K562 (cell line): ENCODE measurements around the gene ZMPSTE24.

Source experiments
- ATF3 ChIP-seq, 2 experiments: fragments of 450-650 bp in 1 of 2; sonication (generic) in 1 of 2; formaldehyde crosslinking in 1 of 2; IDR thresholded peaks in 1 of 2; conservative IDR thresholded peaks in 1 of 2; 2 replicates each; pipeline versions ENCODE4 v1.6.1 to v1.8.1; 2016 to 2023; ENCODE audit warnings: mild to moderate bottlenecking in 2 of 2, moderate library complexity in 2 of 2, inconsistent platforms in 1 of 2, missing genetic modification reagents in 1 of 2
- EZH2 ChIP-seq: IDR thresholded peaks from 2 replicates; pipeline ENCODE4 v1.6.1; 2012; ENCODE audit warnings: low read depth, mild to moderate bottlenecking, inconsistent platforms, low read length, borderline replicate concordance
- HIVEP1 ChIP-seq: fragments of 250-450 bp; sonication (Bioruptor Pico); IDR thresholded peaks from 2 replicates; pipeline ENCODE4 v1.4.0; 2020; ENCODE audit warnings: mild to moderate bottlenecking
- NR2C2 ChIP-seq, 2 experiments: fragments of 200-800 bp in 1 of 2; sonication (Bioruptor generic) in 1 of 2; sonication (generic) in 1 of 2; formaldehyde crosslinking in 1 of 2; IDR thresholded peaks; 2 replicates each; pipeline versions ENCODE4 v1.6.1 to v1.8.0; 2016 to 2022; ENCODE audit warnings: mild to moderate bottlenecking in 1 of 2, missing compliant biosample characterization in 1 of 2, missing genetic modification characterization in 1 of 2, missing genetic modification reagents in 1 of 2
- POLR2AphosphoS5 ChIP-seq: IDR thresholded peaks from 2 replicates; pipeline ENCODE4 v1.6.1; 2011; ENCODE audit warnings: mild to moderate bottlenecking, low read depth, low read length, moderate library complexity; ENCODE audit not compliant: control insufficient read depth, insufficient read depth
- RAD21 ChIP-seq, 2 experiments: fragments of 250-450 bp in 1 of 2; fragments of 450-650 bp in 1 of 2; sonication (Bioruptor Pico) in 1 of 2; formaldehyde crosslinking in 1 of 2; IDR thresholded peaks in 1 of 2; conservative IDR thresholded peaks in 1 of 2; 2 replicates each; pipeline versions ENCODE4 v1.4.0 to v1.8.0; 2020 to 2022; ENCODE audit warnings: mild to moderate bottlenecking in 2 of 2, moderate library complexity in 1 of 2
- ZNF274 ChIP-seq: IDR thresholded peaks from 2 replicates; pipeline ENCODE4 v1.6.1; 2011; ENCODE audit warnings: low read depth, mild to moderate bottlenecking, low read length, moderate library complexity, borderline replicate concordance
- ZNF778 ChIP-seq: fragments of 450-650 bp; formaldehyde crosslinking; IDR thresholded peaks from 2 replicates; pipeline ENCODE4 v1.4.0; 2020; ENCODE audit warnings: mild to moderate bottlenecking, moderate library complexity
- TF ChIP-seq, protein P1 (sequence below), 3 experiments: IDR thresholded peaks in 2 of 3; conservative IDR thresholded peaks in 1 of 3; 2 replicates each; pipeline ENCODE4 v1.5.1; 2011 to 2012; ENCODE audit warnings: low read length in 3 of 3, mild to moderate bottlenecking in 3 of 3, control low read depth in 2 of 3, improper control_type of control experiment in 1 of 3, inconsistent platforms in 1 of 3, low read depth in 1 of 3, mixed read lengths in 1 of 3, moderate library complexity in 1 of 3; ENCODE audit not compliant: insufficient read depth in 2 of 3

DNA sequence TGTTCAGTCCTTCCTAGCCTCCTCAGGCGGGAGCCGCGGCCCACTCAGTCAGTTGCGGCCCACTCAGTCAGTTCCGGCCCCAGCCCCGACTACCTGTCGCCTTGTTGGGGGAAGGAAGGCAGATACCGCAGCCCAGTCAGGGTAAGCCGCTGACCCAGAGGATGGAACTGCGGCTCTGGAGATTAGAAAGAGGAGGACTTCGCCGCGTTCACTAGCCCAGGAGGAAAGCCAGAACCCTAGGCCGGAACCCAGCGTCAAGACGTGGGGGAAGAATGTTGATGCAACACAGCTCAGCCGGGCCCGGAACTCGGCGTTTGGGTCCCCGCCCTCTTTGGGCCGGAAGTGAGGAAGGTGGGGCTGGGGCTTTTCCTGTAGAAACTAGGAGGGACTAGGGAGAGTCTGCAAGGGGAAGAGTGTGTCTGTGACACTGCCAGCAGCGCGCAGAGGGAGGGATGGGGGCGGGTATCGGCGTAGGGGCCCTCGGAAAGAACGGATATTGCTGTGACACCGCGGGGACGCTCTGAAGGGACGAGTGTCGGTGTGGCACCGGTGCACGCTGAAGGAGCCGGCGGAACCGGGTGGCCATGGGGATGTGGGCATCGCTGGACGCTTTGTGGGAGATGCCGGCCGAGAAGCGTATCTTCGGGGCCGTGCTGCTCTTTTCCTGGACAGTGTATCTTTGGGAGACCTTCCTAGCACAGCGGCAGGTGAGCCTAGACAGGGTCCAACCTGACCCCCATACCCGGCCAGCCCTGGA is at the start of gene ZMPSTE24:
- peak; percentile 90 for TF ChIP-seq POLR2AphosphoS5
- no peak for TF ChIP-seq HIVEP1 (CRISPR knock-in tag)
- TF ChIP-seq ATF3 (IDR thresholded peaks at IDR 0.05), result peak; percentile 80
- peak; percentile 48; the same call in 1 of the 2 replicates for TF ChIP-seq ATF3 (CRISPR knock-in tag; conservative IDR thresholded peaks at IDR 0.05)
- TF ChIP-seq ZNF274, result no peak
- TF ChIP-seq, protein P1, sequence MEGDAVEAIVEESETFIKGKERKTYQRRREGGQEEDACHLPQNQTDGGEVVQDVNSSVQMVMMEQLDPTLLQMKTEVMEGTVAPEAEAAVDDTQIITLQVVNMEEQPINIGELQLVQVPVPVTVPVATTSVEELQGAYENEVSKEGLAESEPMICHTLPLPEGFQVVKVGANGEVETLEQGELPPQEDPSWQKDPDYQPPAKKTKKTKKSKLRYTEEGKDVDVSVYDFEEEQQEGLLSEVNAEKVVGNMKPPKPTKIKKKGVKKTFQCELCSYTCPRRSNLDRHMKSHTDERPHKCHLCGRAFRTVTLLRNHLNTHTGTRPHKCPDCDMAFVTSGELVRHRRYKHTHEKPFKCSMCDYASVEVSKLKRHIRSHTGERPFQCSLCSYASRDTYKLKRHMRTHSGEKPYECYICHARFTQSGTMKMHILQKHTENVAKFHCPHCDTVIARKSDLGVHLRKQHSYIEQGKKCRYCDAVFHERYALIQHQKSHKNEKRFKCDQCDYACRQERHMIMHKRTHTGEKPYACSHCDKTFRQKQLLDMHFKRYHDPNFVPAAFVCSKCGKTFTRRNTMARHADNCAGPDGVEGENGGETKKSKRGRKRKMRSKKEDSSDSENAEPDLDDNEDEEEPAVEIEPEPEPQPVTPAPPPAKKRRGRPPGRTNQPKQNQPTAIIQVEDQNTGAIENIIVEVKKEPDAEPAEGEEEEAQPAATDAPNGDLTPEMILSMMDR (IDR thresholded peaks at IDR 0.05 in 2 of 3, conservative IDR thresholded peaks at IDR 0.05 in 1 of 3; ENCODE audit: insufficient read depth in 2 of 3, low read depth in 1 of 3, low read length in 3 of 3), result peak in 1 of 3 experiments; percentile 11; a peak in 2 of 6 replicates
- TF ChIP-seq ZNF778 (CRISPR knock-in tag), result no peak
- TF ChIP-seq NR2C2 (CRISPR knock-in tag; IDR thresholded peaks at IDR 0.05), result peak; percentile 23; the same call in 1 of the 2 replicates
- TF ChIP-seq NR2C2 (tag; IDR thresholded peaks at IDR 0.05), result peak; percentile 83; the same call in 1 of the 2 replicates
- TF ChIP-seq EZH2, result no peak
- TF ChIP-seq RAD21 (CRISPR knock-in tag; conservative IDR thresholded peaks at IDR 0.05 in 1 of 2, IDR thresholded peaks at IDR 0.05 in 1 of 2), result 0 out of 4 replicates have a peak, but pooled peaks of 1 of the 2 experiments have one; percentile 6
